HepG2 (cell line): ENCODE results near the gene HDLBP. TPM values are rescaled to one million over a fixed set of nuclear protein-coding genes. Genes with fewer than 3 reads are reported as not detected.
A peak's percentile ranks its signal among the peaks of the same experiment; 100 is the strongest.

Experiments
- ATF4 ChIP-seq, 2 experiments: fragments of 450-650 bp in 1 of 2; sonication (generic) in 1 of 2; formaldehyde crosslinking; IDR thresholded peaks; 2 replicates each; pipeline versions ENCODE4 v1.5.0 to v1.8.0; 2020 to 2022; ENCODE audit warnings: mild to moderate bottlenecking in 1 of 2, missing genetic modification reagents in 1 of 2
- BCL6 ChIP-seq: IDR thresholded peaks from 2 replicates; pipeline ENCODE4 v1.6.1; 2016; ENCODE audit warnings: missing genetic modification reagents, missing compliant biosample characterization
- CHD4 ChIP-seq: fragments of 200-600 bp; sonication (generic); IDR thresholded peaks from 2 replicates; pipeline ENCODE4 v1.7.0; 2017; ENCODE audit warnings: mild to moderate bottlenecking, low read length, borderline replicate concordance
- DDIT3 ChIP-seq: sonication (generic); formaldehyde crosslinking; IDR thresholded peaks from 2 replicates; pipeline ENCODE4 v1.4.0; 2020; ENCODE audit warnings: mild to moderate bottlenecking, missing genetic modification reagents
- FOXP1 ChIP-seq, 2 experiments: fragments of 450-650 bp in 1 of 2; IDR thresholded peaks; 2 replicates each; pipeline ENCODE4 v1.6.1; 2017 to 2018; ENCODE audit warnings: antibody characterized with exemption in 1 of 2
- FOXP4 ChIP-seq: sonication (generic); formaldehyde crosslinking; IDR thresholded peaks from 2 replicates; pipeline ENCODE4 v1.4.0; 2020; ENCODE audit warnings: missing genetic modification reagents
- HHEX ChIP-seq: IDR thresholded peaks from 2 replicates; pipeline ENCODE4 v1.6.1; 2016; ENCODE audit warnings: control low read depth
- HMGA1 ChIP-seq: sonication (generic); formaldehyde crosslinking; conservative IDR thresholded peaks from 2 replicates; pipeline ENCODE4 v1.4.0; 2020; ENCODE audit warnings: missing genetic modification reagents
- HOXA3 ChIP-seq: sonication (generic); formaldehyde crosslinking; IDR thresholded peaks from 2 replicates; pipeline ENCODE4 v1.5.0; 2020; ENCODE audit warnings: missing genetic modification reagents
- POLR2G ChIP-seq: fragments of 200-400 bp; formaldehyde crosslinking; IDR thresholded peaks from 2 replicates; pipeline ENCODE4 v1.6.1; 2018; ENCODE audit warnings: mild to moderate bottlenecking, low read depth, low read length, moderate library complexity
- RELA ChIP-seq: sonication (generic); formaldehyde crosslinking; IDR thresholded peaks from 2 replicates; pipeline ENCODE4 v1.4.0; 2020; ENCODE audit warnings: missing genetic modification reagents
- REXO4 ChIP-seq: sonication (generic); formaldehyde crosslinking; IDR thresholded peaks from 2 replicates; pipeline ENCODE4 v1.8.0; 2022; ENCODE audit warnings: missing genetic modification reagents, mild to moderate bottlenecking, borderline replicate concordance
- SAP130 ChIP-seq: IDR thresholded peaks from 2 replicates; pipeline ENCODE4 v1.6.1; 2016; ENCODE audit warnings: low read depth
- TAF1 ChIP-seq: sonication (generic); formaldehyde crosslinking; IDR thresholded peaks from 2 replicates; pipeline ENCODE4 v1.4.0; 2020; ENCODE audit warnings: missing genetic modification reagents
- TBL1XR1 ChIP-seq: fragments of 150-350 bp; IDR thresholded peaks from 2 replicates; pipeline ENCODE4 v1.6.1; 2014; ENCODE audit warnings: borderline replicate concordance, low read length; ENCODE audit not compliant: partially characterized antibody
- TBX3 ChIP-seq: fragments of 450-650 bp; IDR thresholded peaks from 2 replicates; pipeline ENCODE4 v1.6.1; 2017; ENCODE audit warnings: antibody characterized with exemption, mild to moderate bottlenecking, inconsistent platforms, borderline replicate concordance
- THYN1 ChIP-seq: sonication (generic); formaldehyde crosslinking; IDR thresholded peaks from 2 replicates; pipeline ENCODE4 v1.8.1; 2023; ENCODE audit warnings: low read depth, mild to moderate bottlenecking, moderate library complexity, missing genetic modification reagents, borderline replicate concordance
- ZEB1 ChIP-seq: IDR thresholded peaks from 2 replicates; pipeline ENCODE4 v1.6.1; 2012; ENCODE audit warnings: mild to moderate bottlenecking, low read depth, inconsistent platforms; ENCODE audit not compliant: insufficient replicate concordance
- ZFX ChIP-seq: sonication (generic); formaldehyde crosslinking; IDR thresholded peaks from 2 replicates; pipeline ENCODE4 v1.4.0; 2020; ENCODE audit warnings: mild to moderate bottlenecking, low read depth, missing genetic modification reagents, moderate library complexity
- ZNF143 ChIP-seq: sonication (generic); formaldehyde crosslinking; IDR thresholded peaks from 2 replicates; pipeline ENCODE4 v1.4.0; 2020; ENCODE audit warnings: missing genetic modification reagents
- ZNF160 ChIP-seq: sonication (generic); formaldehyde crosslinking; IDR thresholded peaks from 2 replicates; pipeline ENCODE4 v1.8.0; 2022; ENCODE audit warnings: mild to moderate bottlenecking, inconsistent platforms, missing genetic modification reagents
- ZNF460 ChIP-seq: sonication (generic); formaldehyde crosslinking; IDR thresholded peaks from 2 replicates; pipeline ENCODE4 v1.5.1; 2020; ENCODE audit warnings: missing genetic modification reagents, mild to moderate bottlenecking, borderline replicate concordance
- polyA plus RNA-seq, 8 experiments: library from polyadenylated mRNA; depleted of rRNA in 3 of 8; stranded (reverse) in 7 of 8; unstranded in 1 of 8; fragments of >200 nt; fragmentation: Illumina TruSeq in 4 of 8; extraction: Trizol in 4 of 8; gene quantifications; 2 replicates each; pipeline versions ENCODE4 v1.2.1 to v1.2.3, GENCODE V29; 2011 to 2016; ENCODE audit warnings: low read depth in 4 of 8, missing spikeins in 1 of 8, mixed read lengths in 1 of 8; ENCODE audit not compliant: insufficient read depth in 1 of 8
- total RNA-seq, 5 experiments: library from RNA; depleted of rRNA; stranded (reverse); fragments of >200 nt; fragmentation: Illumina TruSeq; extraction: Trizol; gene quantifications; 2 replicates each; pipeline ENCODE4 v1.2.3, GENCODE V29; 2016; ENCODE audit warnings: low read depth in 1 of 5
- TF ChIP-seq, protein P1 (sequence below): IDR thresholded peaks from 2 replicates; pipeline ENCODE4 v1.6.1; 2016; ENCODE audit warnings: low read depth
- TF ChIP-seq, protein P2 (sequence below): sonication (generic); formaldehyde crosslinking; IDR thresholded peaks from 2 replicates; pipeline ENCODE4 v1.8.1; 2023; ENCODE audit warnings: mild to moderate bottlenecking, inconsistent platforms, moderate library complexity, missing genetic modification reagents, borderline replicate concordance

Gene HDLBP
- total and polyA plus RNA-seq, 2 of the 13 experiments (the other 11 are each of a cell fraction or from before 2014, with no cell fraction given), result 464 to 707 TPM

DNA sequence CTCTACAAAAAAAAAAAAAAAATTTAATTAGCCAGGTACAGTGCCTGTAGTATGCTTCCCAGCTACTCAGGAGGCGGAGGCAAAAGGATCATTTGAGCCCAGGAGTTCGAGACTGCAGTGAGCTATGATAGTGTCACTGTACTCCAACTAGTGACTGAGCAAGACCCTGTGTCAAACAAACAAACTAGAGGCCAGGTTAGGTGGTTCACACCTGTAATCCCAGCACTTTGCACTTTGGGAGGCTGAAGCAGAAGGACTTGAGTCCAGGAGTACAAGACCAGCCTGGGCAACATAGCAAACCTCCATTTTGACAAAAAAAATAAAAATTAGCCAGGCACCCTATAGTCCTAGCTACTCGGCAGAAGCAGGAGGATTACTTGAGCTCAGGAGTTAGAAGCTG, 13.4 kb downstream of the HDLBP start (continued):
- no peak for TF ChIP-seq POLR2G
- no peak for TF ChIP-seq ZNF160 (CRISPR knock-in tag)
- TF ChIP-seq TBX3, result peak; percentile 20; the same call in 1 of the 2 replicates
- TF ChIP-seq, protein P1, sequence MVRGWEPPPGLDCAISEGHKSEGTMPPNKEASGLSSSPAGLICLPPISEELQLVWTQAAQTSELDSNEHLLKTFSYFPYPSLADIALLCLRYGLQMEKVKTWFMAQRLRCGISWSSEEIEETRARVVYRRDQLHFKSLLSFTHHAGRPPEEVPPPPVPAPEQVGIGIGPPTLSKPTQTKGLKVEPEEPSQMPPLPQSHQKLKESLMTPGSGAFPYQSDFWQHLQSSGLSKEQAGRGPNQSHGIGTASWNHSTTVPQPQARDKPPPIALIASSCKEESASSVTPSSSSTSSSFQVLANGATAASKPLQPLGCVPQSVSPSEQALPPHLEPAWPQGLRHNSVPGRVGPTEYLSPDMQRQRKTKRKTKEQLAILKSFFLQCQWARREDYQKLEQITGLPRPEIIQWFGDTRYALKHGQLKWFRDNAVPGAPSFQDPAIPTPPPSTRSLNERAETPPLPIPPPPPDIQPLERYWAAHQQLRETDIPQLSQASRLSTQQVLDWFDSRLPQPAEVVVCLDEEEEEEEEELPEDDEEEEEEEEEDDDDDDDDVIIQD (CRISPR knock-in tag), result no peak
- TF ChIP-seq, protein P2, sequence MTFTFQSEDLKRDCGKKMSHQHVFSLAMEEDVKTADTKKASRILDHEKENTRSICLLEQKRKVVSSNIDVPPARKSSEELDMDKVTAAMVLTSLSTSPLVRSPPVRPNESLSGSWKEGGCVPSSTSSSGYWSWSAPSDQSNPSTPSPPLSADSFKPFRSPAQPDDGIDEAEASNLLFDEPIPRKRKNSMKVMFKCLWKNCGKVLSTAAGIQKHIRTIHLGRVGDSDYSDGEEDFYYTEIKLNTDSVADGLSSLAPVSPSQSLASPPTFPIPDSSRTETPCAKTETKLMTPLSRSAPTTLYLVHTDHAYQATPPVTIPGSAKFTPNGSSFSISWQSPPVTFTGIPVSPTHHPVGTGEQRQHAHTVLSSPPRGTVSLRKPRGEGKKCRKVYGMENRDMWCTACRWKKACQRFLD (CRISPR knock-in tag), result no peak
- no peak for TF ChIP-seq REXO4
- no peak for TF ChIP-seq RELA (CRISPR knock-in tag)
- no peak for TF ChIP-seq ZNF143 (CRISPR knock-in tag)
- TF ChIP-seq CHD4, result no peak
- no peak for TF ChIP-seq TAF1 (CRISPR knock-in tag)
- TF ChIP-seq TBL1XR1, result no peak
- peak; percentile 33; the same call in 1 of the 2 replicates for TF ChIP-seq HOXA3
- no peak for TF ChIP-seq FOXP1 (IDR thresholded peaks at IDR 0.05)
- 0 out of 2 replicates have a peak, but pooled peaks have one; percentile 45 for TF ChIP-seq FOXP1 (CRISPR knock-in tag; IDR thresholded peaks at IDR 0.05)
- TF ChIP-seq BCL6 (CRISPR knock-in tag), result no peak
- 0 out of 2 replicates have a peak, but pooled peaks have one; percentile 2 for TF ChIP-seq SAP130 (CRISPR knock-in tag)
- no peak for TF ChIP-seq DDIT3
- no peak for TF ChIP-seq THYN1
- peak; percentile 79 for TF ChIP-seq ZEB1
- no peak; a peak in 1 of 4 replicates for TF ChIP-seq ATF4 (CRISPR knock-in tag; IDR thresholded peaks at IDR 0.05)
- TF ChIP-seq HHEX (CRISPR knock-in tag), result peak; percentile 35; the same call in 1 of the 2 replicates
- peak; percentile 55; the same call in 1 of the 2 replicates for TF ChIP-seq ZNF460 (CRISPR knock-in tag)
- 0 out of 2 replicates have a peak, but pooled peaks have one; percentile 36 for TF ChIP-seq FOXP4 (CRISPR knock-in tag)
- no peak for TF ChIP-seq HMGA1 (CRISPR knock-in tag)
- 0 out of 2 replicates have a peak, but pooled peaks have one; percentile 7 for TF ChIP-seq ZFX (CRISPR knock-in tag)
